Gastroesophageal sphincter (tissue), 4 donors: ENCODE data around the gene CEP41. TPM values are rescaled to one million over a fixed set of nuclear protein-coding genes. Genes with fewer than 3 reads are reported as not detected.

Source experiments
- ATAC-seq: fragments of 150-250 bp; one replicate; pipeline ENCODE4 v1.9.1; 2016; ENCODE audit warnings: mild to moderate bottlenecking, moderate library complexity
- H3K27ac ChIP-seq, 4 donors: fragments of 200-600 bp; sonication (generic) in 3 of 4; 1 replicate in 3 of 4; 2 replicates in 1 of 4; pipeline ENCODE4 v1.5.1; 2016 to 2019
- H3K27me3 ChIP-seq: fragments of 200-600 bp; sonication (generic); one replicate; pipeline ENCODE4 v1.5.1; 2019
- H3K36me3 ChIP-seq, 2 donors: fragments of 200-600 bp; sonication (generic); one replicate each; pipeline ENCODE4 v1.5.1; 2019; ENCODE audit warnings: control low read depth in 1 of 2
- H3K4me1 ChIP-seq, 3 donors: fragments of 200-600 bp; sonication (generic); 1 replicate in 2 of 3; 2 replicates in 1 of 3; pipeline ENCODE4 v1.5.1; 2016 to 2019; ENCODE audit warnings: control low read depth in 2 of 3
- H3K4me3 ChIP-seq, 2 donors: fragments of 200-600 bp; sonication (generic); one replicate each; pipeline ENCODE4 v1.5.1; 2019; ENCODE audit warnings: mild to moderate bottlenecking in 1 of 2, moderate library complexity in 1 of 2
- H3K9me3 ChIP-seq, 3 donors: fragments of 200-600 bp; sonication (generic); one replicate each; pipeline ENCODE4 v1.5.1; 2017 to 2019; ENCODE audit warnings: control low read depth in 2 of 3
- EP300 ChIP-seq: sonication (generic); formaldehyde crosslinking; IDR thresholded peaks from one replicate; pipeline ENCODE4 v1.6.1; 2017; ENCODE audit warnings: antibody characterized with exemption, mild to moderate bottlenecking
- POLR2A ChIP-seq, 2 donors: fragments of 450-650 bp; IDR thresholded peaks; one replicate each; pipeline ENCODE4 v1.6.1; 2017; ENCODE audit warnings: antibody characterized with exemption in 2 of 2, mild to moderate bottlenecking in 2 of 2, moderate library complexity in 1 of 2
- POLR2AphosphoS5 ChIP-seq: sonication (generic); formaldehyde crosslinking; IDR thresholded peaks from one replicate; pipeline ENCODE4 v1.6.1; 2017; ENCODE audit warnings: antibody characterized with exemption
- WGBS, 2 donors: methylation state at CpG; one replicate each; pipeline ENCODE4 v1.1.5; 2018; ENCODE audit warnings: low coverage in 1 of 2; 5-methylcytosine and 5-hydroxymethylcytosine counted together
- total RNA-seq, 4 donors: library from RNA; depleted of rRNA; stranded (reverse); fragments of >200 nt; gene quantifications; one replicate each; pipeline ENCODE4 v1.1.0, GENCODE V29; 2016
- TF ChIP-seq, protein P1 (sequence below), 4 experiments: fragments of 200-600 bp in 2 of 4; fragments of 450-650 bp in 2 of 4; sonication (generic) in 1 of 4; IDR thresholded peaks; one replicate each; pipeline ENCODE4 v1.5.1; 2017 to 2019; ENCODE audit warnings: antibody characterized with exemption in 4 of 4, mild to moderate bottlenecking in 2 of 4, moderate library complexity in 2 of 4

Gene CEP41, protein sequence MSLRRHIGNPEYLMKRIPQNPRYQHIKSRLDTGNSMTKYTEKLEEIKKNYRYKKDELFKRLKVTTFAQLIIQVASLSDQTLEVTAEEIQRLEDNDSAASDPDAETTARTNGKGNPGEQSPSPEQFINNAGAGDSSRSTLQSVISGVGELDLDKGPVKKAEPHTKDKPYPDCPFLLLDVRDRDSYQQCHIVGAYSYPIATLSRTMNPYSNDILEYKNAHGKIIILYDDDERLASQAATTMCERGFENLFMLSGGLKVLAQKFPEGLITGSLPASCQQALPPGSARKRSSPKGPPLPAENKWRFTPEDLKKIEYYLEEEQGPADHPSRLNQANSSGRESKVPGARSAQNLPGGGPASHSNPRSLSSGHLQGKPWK
- 1 to 10 TPM; 3.6 to 6.2 (median 3.9) TPM for total RNA-seq

DNA sequence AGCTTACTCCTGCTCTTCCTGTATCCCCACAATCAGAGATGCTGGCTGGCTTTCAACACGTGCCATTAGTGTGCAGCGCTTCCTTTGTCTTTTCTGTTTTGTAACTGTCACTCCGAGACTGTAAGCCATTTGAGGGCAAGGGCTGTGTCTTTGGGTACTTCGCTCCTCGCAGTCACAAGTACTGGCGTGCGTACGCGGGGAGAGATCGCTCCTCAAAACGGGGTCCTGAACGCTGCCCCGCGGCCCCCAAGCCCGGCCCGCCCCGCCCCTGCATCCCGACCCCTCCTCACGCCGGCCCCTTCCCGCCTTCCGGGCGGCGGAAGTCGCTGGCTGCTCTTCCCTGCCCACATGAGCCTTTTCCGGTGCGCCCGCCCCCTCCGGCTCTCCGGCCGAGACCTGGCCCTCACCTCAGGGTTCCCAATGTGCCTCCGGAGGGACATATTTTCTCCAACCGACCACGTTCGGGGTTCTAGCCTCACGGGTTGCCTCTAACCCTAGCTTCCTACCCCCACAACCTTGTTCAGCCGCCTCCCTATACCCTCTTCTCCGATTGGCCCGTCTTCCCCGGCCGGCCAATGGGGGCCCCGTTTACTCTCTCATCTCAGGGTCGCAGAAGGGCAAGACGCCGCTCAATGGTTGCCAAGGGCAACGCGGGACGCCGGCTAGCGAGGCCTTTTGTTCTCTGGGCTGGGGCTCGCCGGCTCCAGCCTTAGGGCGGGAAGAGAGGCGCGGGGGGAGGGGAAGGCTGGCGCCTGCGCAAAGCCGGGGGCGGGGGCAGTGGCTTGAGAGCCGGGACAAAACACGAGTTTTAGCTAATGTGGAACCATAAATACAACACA is at the start of gene CEP41:
TSS of gene CEP41 (minus strand) at position 490 of the 839 bp plus-strand sequence. CDS start at position 440, 50 bp downstream.
- Histone ChIP-seq H3K27ac (peak within 1 kb of the TSS; percentile 3 to 89 (median 84)), H3K27me3 (no peaks in the 10 kb centered on the region), H3K36me3 (no peaks in the 10 kb centered on the region), H3K9me3 (no peaks in the 10 kb centered on the region), H3K4me1 (peaks cover 4 to 23% (median 6%) of the 10 kb centered on the region in 3 donors), H3K4me3 (peak within 1 kb of the TSS; percentile 73 to 79)
- 14 to 20% methylated on average over 2 to 8 of the region's 61 CpGs for WGBS, 2 donors
- no peak for TF ChIP-seq EP300
- TF ChIP-seq, protein P1, sequence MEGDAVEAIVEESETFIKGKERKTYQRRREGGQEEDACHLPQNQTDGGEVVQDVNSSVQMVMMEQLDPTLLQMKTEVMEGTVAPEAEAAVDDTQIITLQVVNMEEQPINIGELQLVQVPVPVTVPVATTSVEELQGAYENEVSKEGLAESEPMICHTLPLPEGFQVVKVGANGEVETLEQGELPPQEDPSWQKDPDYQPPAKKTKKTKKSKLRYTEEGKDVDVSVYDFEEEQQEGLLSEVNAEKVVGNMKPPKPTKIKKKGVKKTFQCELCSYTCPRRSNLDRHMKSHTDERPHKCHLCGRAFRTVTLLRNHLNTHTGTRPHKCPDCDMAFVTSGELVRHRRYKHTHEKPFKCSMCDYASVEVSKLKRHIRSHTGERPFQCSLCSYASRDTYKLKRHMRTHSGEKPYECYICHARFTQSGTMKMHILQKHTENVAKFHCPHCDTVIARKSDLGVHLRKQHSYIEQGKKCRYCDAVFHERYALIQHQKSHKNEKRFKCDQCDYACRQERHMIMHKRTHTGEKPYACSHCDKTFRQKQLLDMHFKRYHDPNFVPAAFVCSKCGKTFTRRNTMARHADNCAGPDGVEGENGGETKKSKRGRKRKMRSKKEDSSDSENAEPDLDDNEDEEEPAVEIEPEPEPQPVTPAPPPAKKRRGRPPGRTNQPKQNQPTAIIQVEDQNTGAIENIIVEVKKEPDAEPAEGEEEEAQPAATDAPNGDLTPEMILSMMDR (IDR thresholded peaks at IDR 0.05), result peak in 2 of 4 experiments; percentile 4 to 7
- TF ChIP-seq POLR2AphosphoS5, result peak; percentile 26
- no peak for TF ChIP-seq POLR2A (IDR thresholded peaks at IDR 0.05)
- peak; percentile 99 for ATAC-seq

DNA sequence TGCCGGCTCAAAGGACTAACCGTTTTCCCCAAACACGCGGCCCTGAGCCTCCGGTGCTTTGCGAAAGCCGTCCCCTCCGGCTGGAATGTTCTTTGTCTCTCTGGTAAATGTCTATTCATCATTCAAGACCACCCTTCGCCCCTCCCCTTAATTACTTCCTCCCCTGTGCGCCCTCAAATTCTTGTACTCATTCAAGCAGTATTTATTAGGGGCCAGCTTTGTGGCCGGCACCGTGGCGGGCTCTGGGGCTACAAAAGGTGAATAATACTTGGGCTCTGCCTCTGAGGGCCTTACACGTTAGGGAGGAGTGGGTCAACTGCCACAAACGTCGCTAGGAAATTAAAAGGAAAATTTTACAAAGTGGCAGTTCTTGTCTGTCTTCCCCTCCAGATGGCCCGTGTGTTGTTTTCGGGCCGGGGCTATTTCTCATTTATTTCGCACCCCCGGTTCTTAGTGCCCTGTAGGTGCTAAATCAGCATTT is 49.5 kb upstream of the CEP41 start:
- no peak overlapping the region for H3K27ac ChIP-seq
- TF ChIP-seq POLR2A (IDR thresholded peaks at IDR 0.05), result no peak
- TF ChIP-seq, protein P1 (IDR thresholded peaks at IDR 0.05), result no peak
- TF ChIP-seq EP300, result no peak
- H3K4me3 ChIP-seq, result peak overlapping the region in 1 of 2 donors; percentile 50
- no peak for ATAC-seq
- peaks cover 0 to 44% (median 5%) of the 10 kb centered on the region in 3 donors for H3K4me1 ChIP-seq
- no peaks in the 10 kb centered on the region for H3K9me3 ChIP-seq
- H3K27me3 ChIP-seq, result peaks cover 85% of the 10 kb centered on the region
- 63 to 67% methylated on average over 8 to 20 of the region's 21 CpGs for WGBS, 2 donors
- no peaks in the 10 kb centered on the region for H3K36me3 ChIP-seq

DNA sequence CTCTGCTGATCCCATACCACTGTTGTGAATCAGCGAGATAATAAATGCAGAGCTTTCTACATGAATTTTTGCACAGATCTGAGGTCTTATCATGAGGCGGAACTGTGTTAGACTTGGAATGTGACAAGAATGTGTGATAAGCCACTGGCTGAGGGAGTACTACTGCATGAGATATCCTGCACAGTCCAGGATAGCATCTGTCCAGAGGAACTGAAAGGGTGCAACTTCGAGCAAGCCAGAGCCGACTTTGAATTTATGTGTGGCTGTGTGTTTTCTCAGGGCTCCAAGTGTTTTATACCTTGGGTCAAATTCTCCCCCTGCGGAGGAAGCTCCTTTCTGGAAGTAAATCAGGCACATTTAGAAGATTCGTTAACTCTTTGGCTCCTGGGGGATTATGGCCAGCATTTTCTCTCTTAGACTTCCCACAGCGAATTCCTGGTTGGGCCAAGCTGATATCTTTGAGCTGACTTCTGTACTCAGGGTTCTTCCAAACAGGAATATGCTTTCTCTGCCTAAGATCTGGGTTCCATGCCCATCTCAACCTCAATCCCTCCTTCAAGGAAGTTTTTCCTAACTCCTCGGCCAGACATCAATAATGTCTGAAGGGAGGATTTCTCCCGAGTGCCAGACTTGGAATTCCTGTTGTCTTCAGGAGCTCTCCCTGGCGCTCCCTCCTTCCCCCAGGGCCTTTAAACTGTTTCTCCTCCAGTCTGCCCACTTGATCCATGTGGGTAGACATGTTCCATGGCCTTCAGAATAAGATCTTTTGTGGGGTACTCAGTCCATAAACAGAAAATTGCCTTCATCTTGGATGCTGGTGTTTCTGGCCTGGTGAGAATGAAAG is 48.5 kb upstream of the CEP41 start:
- H3K9me3 ChIP-seq, result no peaks in the 10 kb centered on the region
- no peak overlapping the region for H3K27ac ChIP-seq
- ATAC-seq, result no peak
- H3K4me1 ChIP-seq, result peaks cover 0 to 44% (median 5%) of the 10 kb centered on the region in 3 donors
- no peak overlapping the region for H3K4me3 ChIP-seq
- TF ChIP-seq POLR2A (IDR thresholded peaks at IDR 0.05), result no peak
- no peak for TF ChIP-seq EP300
- TF ChIP-seq POLR2AphosphoS5, result no peak
- TF ChIP-seq, protein P1 (IDR thresholded peaks at IDR 0.05), result no peak
- WGBS, 2 donors, result 59 to 65% methylated on average over 9 of the region's 10 CpGs
- peaks cover 94% of the 10 kb centered on the region for H3K27me3 ChIP-seq
- no peaks in the 10 kb centered on the region for H3K36me3 ChIP-seq

DNA sequence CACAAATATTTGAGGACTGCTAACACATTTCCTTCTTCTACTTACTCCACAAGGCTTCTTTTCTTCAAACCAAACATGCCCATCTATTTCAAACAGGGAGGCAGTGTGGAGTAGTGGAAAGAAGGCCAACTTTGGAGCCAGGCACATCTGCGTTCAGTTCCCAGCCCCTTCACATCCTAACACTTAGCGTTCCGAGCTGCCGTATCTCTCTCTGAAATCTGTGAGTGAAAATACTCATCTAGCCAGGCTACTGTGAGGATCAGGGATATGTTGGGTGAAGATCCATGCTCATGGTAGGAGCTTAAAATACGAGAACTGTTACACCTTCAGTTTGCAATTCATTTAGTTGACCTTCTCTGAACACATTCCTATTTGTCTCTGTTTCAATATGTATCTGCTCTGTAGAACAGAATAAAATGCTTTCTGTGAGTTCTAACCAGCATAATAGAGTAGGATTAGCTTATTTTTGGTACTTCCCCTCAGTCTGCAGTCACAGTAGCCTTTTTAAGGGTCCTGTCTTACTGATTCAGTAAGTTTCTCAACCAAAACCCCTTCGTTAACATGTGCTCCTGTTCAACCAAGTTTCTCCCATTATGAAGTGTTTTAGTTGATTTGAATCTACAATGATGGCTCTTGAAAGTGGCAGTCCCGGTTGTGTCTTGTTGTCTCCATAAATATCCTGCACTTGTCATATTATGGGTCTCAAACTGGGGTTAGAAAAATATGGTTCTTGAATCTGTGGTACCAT is 47.8 kb upstream of the CEP41 start:
- TF ChIP-seq POLR2A (IDR thresholded peaks at IDR 0.05) (no peak), POLR2AphosphoS5 (no peak), EP300 (no peak)
- TF ChIP-seq, protein P1 (IDR thresholded peaks at IDR 0.05), result no peak
- Histone ChIP-seq H3K9me3 (no peaks in the 10 kb centered on the region), H3K4me3 (no peak overlapping the region), H3K4me1 (peaks cover 0 to 44% (median 5%) of the 10 kb centered on the region in 3 donors), H3K36me3 (no peaks in the 10 kb centered on the region), H3K27me3 (peaks cover 92% of the 10 kb centered on the region), H3K27ac (no peak overlapping the region)
- WGBS, 2 donors, result 52 to 82% methylated on average over 4 to 7 of the region's 7 CpGs
- ATAC-seq, result no peak
